Germinal center (tissue), 1 donor: ENCODE data around the gene OIT3.

Experiments used
- DNase-seq: peaks from one replicate; pipeline ENCODE4 v3.0.0; 2012; ENCODE audit warnings: mixed read lengths, low spot score

Gene OIT3

GRCh38 chr10:72952642-72953158 is 59.2 kb downstream of the OIT3 start:
- no peak for DNase-seq

GRCh38 chr10:72953687-72954086 is 60.1 kb downstream of the OIT3 start:
- no peak for DNase-seq

- DNase-seq, result no peak
Observed at GRCh38 chr10:72954230-72954595, 60.7 kb downstream of the OIT3 start.

- no peak for DNase-seq
Observed at GRCh38 chr10:72954596-72955554, 61.3 kb downstream of the OIT3 start, which contains the start of gene PLA2G12B. Gene PLA2G12B, minus strand, starts transcription at chr10:72954806. Its CDS starts 121 bp downstream, at chr10:72954685.

GRCh38 chr10:72956001-72956400 is 62.5 kb downstream of the OIT3 start:
- no peak for DNase-seq

GRCh38 chr10:72976886-72977285 is 83.3 kb downstream of the OIT3 start:
- no peak for DNase-seq

GRCh38 chr10:72979709-72980108 is 86.2 kb downstream of the OIT3 start:
- DNase-seq, result no peak

GRCh38 chr10:72980348-72980747 is 86.8 kb downstream of the OIT3 start:
- DNase-seq, result no peak

GRCh38 chr10:72981028-72981881 is 87.7 kb downstream of the OIT3 start:
- no peak for DNase-seq

GRCh38 chr10:72981882-72982529 is 88.5 kb downstream of the OIT3 start:
- no peak for DNase-seq
